ENCODE data around the gene CFAP221.

CFAP221 gene

DNA sequence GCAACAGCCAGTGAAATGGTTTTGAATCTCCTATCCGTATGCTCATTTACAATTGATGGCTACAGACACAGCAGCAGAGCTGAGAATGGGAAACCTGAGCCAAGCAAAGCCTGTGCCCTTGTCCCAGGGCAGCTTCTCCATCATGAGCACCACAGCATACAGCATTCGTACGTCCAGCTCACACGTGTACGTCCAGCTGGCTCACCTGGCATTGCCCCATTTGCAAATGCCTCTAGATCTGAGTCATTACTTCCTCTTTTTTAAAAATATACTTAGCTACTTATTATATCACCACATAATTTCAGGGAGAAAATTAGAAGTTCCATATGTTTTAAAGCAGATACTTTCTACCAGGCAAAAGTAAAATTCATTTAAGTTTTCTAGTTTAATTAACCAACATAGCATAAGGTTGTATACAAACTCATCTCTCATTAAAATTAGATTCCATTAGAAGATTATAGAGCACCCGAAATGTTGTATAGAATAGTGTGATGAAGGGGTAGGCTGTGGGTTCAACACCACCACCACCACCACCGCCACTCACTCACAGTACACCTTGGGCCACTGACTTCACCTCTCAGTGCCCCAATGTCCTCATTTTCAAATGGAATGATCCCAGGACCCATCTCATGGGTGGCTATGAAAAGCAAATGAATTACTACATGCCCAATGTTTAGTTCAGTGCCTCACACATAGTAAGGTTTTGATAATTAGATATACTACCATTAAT is 103.4 kb downstream of the CFAP221 start:
- no peak for DNase-seq

GRCh38 chr2:119649364-119649917 is 105.2 kb downstream of the CFAP221 start:
- no peak for DNase-seq

- no peak for DNase-seq
Measured at GRCh38 chr2:119650206-119650605, 106.0 kb downstream of the CFAP221 start.

DNA sequence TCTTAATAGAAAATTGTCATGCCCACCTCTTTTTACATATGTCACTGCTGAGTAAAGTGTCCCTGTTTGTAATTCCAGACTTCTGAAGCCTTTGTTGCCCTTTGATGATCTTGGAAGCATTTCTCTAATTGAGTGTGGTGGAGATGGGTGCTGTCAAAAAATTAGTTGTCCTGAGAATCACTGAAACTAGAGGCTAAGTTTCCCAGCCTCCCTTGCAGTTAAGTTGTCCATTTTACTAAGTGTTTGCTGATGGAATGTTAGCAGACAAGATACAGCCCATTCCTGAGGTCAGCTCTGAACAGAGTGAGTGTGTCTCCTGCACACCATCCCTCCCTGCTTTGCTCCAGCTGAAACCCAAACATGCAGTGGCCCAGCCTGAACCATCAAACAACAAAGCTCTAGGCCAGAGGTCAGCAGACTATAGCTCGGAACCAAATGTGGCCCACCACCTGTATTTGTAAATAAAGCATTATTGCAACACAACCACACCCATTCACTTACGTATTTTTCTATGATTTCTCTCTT is 106.7 kb downstream of the CFAP221 start:
- no peak for DNase-seq

DNA sequence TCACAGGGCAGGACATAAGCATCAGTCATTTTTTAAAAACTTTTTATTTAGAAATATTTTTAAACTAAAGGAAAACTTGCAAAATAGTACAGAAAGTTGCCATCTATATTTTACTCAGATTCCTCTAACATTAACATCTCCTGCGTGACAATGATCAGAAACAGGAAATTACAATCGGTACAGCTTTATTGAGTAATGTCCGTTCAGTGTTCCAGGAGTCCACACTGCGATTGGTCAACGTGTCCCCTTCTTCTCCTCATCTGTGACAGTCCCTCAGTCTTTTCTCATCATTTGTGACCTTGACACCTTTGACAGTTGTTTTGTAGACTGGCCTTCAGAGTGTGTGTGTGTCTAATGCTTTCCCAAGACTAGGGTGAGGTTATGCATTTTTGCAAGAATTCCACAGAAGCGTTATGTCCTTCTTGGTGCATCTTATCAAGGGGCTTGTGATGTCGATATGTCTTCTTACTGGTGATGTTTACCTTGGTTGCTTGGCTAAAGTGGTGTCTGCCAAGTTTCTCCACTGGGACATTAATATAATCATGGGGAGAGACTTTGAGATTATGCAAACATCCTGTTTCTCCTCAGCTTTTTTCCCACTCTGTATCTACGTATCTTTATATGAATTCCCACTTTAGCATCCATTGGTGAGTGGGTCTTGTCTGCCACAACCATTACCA is 113.4 kb downstream of the CFAP221 start:
- no peak for DNase-seq

GRCh38 chr2:119659601-119660342 is 115.5 kb downstream of the CFAP221 start:
- peak; percentile 36 for DNase-seq

DNA sequence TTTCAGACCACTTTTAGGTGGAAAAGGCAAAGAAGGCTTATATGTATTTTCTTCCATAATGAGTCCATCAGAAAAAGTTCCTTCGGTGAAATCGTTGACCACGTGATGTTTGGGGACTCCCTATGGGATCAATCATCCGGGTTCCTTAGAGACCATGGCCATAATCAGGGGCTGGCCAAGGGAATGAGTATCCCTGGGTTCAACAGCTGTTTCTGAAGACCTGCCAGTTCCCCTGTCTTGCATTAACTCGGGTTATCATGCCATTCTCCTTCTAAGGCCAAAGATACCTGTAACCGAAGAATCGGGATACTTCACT is 116.1 kb downstream of the CFAP221 start:
- no peak for DNase-seq

- DNase-seq, result no peak
Measured at GRCh38 chr2:119662297-119662696, 118.0 kb downstream of the CFAP221 start.

GRCh38 chr2:119668546-119668945 is 124.3 kb downstream of the CFAP221 start:
- DNase-seq, result no peak

GRCh38 chr2:119671016-119671415 is 126.8 kb downstream of the CFAP221 start:
- DNase-seq, result no peak

DNA sequence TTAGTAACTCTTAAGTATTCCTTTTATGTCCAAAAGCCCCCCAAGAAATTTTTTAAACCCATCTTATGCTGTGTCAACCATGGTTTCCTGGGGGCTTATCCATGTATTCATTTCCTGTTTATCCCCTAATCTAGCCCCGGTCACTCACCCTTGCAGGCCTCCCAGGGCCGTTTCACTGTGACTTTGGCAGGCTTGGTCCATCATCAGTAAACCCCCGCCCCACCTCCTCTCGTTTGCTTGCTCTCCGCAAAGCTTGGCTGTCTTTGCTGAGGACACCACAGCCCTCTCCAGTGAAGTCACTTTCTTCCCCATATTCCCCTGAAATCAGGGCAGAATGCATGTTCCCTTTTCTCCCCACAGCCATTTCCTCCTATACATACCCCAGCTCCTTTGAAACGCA is 127.5 kb downstream of the CFAP221 start:
- DNase-seq, result no peak

GRCh38 chr2:119672161-119672862 is 128.1 kb downstream of the CFAP221 start:
- DNase-seq, result no peak

GRCh38 chr2:119673796-119674195 is 129.5 kb downstream of the CFAP221 start:
- DNase-seq, result no peak

- no peak for DNase-seq
Measured at GRCh38 chr2:119674711-119675500, 130.7 kb downstream of the CFAP221 start.

DNA sequence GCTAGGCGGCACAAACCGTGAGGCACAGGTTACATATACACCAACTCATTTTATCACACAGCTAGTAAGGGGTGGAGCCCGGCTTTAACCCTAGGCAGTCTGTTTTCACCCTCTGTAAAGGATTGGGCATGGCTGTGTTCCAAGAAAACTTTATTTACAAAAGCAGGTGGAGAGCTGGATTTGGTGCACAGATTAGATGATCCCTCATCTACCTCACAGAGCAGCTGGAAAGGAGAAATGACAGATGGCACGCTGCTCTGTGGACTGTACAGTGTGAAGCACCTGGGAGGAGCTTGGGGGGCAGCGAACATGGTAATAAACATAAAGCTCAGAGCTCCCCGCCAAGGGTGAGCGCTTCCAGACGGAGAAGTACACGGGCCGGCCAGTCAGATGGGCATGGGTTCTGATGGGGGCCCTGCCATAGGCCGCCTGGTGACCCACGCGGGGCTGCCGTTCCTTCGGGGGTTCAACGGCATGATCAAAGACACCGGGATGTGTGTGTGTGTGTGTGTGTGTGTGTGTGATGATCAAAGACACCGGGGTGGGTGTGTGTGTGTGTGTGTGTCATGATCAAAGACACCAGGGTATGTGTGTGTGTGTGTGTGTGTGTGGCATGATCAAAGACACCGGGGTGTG is 133.9 kb downstream of the CFAP221 start:
- peak; percentile 13 for DNase-seq

DNA sequence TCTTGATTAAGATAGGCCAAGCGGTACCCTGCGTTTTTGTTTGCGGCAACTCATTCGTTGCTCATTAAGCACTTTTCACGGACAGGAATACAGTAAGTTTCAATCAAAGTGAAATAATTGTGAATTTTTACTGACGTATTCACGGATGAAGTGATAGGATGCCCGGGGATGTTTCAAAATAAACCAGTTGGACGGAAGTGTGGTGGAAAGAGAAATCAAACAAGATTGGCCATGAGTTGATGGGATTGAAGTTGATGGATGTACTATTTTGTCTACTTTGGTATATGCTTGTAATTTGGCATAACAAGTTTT is 135.2 kb downstream of the CFAP221 start:
- no peak for DNase-seq

DNA sequence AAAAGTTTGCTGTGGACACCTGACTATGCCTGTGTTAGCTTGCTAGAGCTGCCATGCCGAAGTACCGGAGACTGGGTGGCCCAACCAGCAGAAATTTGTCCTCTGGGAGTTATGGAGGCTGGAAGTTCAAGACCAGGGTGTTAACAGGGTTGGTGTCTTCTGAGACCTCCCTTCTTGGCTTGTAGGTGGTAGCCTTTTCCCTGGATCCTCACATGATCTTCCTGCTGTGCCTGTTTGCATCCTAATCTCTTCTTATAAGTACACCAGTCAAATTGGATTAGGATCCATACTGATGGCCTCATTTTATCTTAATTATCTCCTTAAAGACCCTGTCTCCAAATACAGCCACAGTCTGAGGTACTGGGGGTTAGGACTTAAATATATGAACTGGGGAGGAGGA is 135.6 kb downstream of the CFAP221 start:
- no peak for DNase-seq

DNA sequence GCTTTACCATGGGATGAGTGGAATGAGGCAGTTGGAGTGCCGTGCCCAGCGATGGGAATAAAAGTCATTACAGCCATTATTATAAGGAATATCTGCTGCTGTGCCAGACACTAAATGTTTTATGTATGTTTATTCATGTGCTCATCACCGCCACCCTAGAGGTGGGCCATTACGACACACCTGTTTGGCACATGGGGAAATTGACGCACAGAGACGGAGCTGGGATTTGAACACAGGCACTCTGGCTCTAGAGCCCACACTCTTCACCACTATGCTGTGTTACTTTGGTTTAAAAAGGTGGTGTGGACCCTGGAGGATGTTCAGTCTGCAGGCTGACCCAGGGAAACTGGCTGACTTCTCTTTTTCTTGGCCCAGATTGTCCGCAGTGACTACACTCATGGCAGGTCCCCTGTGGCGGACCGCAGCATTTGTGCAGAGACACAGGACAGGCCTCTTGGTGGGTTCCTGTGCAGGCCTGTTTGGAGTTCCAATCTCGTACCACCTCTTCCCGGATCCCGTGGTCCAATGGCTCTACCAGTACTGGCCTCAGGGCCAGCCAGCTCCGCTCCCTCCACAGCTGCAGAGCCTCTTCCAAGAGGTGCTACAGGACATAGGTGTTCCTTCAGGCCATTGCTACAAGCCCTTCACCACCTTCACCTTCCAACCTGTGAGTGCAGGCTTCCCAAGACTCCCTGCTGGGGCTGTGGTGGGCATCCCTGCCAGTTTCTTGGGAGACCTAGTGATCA is 136.4 kb downstream of the CFAP221 start:
- no peak for DNase-seq

- DNase-seq, result no peak
Measured at GRCh38 chr2:119681203-119681867, 137.1 kb downstream of the CFAP221 start.

DNA sequence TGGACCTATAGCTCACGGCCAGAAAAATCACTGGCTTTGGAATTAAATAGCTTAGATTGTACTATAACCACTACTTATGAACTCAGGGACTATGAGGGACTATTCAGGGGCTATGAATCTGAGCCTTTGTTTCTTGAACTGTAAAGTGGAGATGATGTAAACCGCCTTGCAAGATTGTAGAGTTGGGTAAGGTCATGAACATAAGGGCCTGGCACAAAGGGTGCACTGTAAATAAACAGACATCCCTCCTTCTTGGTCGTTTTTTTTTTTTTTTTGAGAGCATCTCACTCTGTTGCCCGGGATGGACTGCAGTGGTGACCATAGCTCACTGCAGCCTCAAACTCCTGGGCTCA is 137.6 kb downstream of the CFAP221 start:
- DNase-seq, result no peak
